Colonic mucosa (tissue), 4 donors: ENCODE data around the gene FLNC. TPM values are rescaled to one million over a fixed set of nuclear protein-coding genes. Genes with fewer than 3 reads are reported as not detected.

Experiments
- DNase-seq: peaks from one replicate; pipeline ENCODE4 v3.0.0-alpha.2; 2020
- H3K27ac ChIP-seq: fragments of 200-600 bp; one replicate; pipeline ENCODE4 v1.8.0; 2021
- H3K27me3 ChIP-seq: fragments of 200-600 bp; one replicate; pipeline ENCODE4 v1.8.0; 2021
- H3K36me3 ChIP-seq: fragments of 200-600 bp; one replicate; pipeline ENCODE4 v1.8.0; 2021
- H3K4me1 ChIP-seq: fragments of 200-600 bp; one replicate; pipeline ENCODE4 v1.8.0; 2021; ENCODE audit warnings: mild to moderate bottlenecking
- H3K4me3 ChIP-seq: fragments of 200-600 bp; one replicate; pipeline ENCODE4 v1.8.0; 2021
- H3K9ac ChIP-seq, 2 donors: one replicate each; pipeline ENCODE4 v1.7.0; 2013; ENCODE audit warnings: control low read depth in 2 of 2, low read depth in 2 of 2, low read length in 2 of 2
- H3K9me3 ChIP-seq: fragments of 200-600 bp; one replicate; pipeline ENCODE4 v1.8.0; 2021
- CTCF ChIP-seq: fragments of 200-600 bp; IDR thresholded peaks from one replicate; pipeline ENCODE4 v1.8.0; 2022; ENCODE audit warnings: antibody characterized with exemption, mild to moderate bottlenecking
- intact Hi-C: fragments of 100-400 bp; cut with DNase I; formaldehyde crosslinking; loops from one replicate; pipeline ENCODE4 v1.14.1; 2022
- total RNA-seq, 2 donors: library from RNA; stranded (reverse); fragmentation: NEBNext Ultra II Directional in 1 of 2; extraction: Animal tissue kit (Norgen Biotek cat#: 25700) in 1 of 2; gene quantifications; one replicate each; pipeline ENCODE4 v1.2.1, GENCODE V29; 2021
- donor health status: healthy.
- donor health status: DM: no; HTN: no; CAD: no.
- donor health status: DM: no; HTN: no; CAD: no.

FLNC gene
- total RNA-seq, 2 donors from 2014 or later: 4.5 to 88.6 TPM

- peak; percentile 48 for TF ChIP-seq CTCF
- peak overlapping the region; percentile 64 to 91 for H3K9ac ChIP-seq
- H3K4me1 ChIP-seq: peaks cover 10% of the 10 kb centered on the region
- H3K27me3 ChIP-seq: no peaks in the 10 kb centered on the region
- H3K4me3 ChIP-seq: peak overlapping the region; percentile 91
- H3K36me3 ChIP-seq: no peaks in the 10 kb centered on the region
- intact Hi-C loops: no loop called here
- H3K9me3 ChIP-seq: no peaks in the 10 kb centered on the region
- peak; percentile 54 for DNase-seq
- H3K27ac ChIP-seq: peak overlapping the region; percentile 75
Measured at GRCh38 chr7:128863433-128863989, 33.3 kb downstream of the FLNC start.

- no peak for DNase-seq
- peaks cover 17% of the 10 kb centered on the region for H3K4me1 ChIP-seq
- H3K27ac ChIP-seq: no peak overlapping the region
- no peaks in the 10 kb centered on the region for H3K27me3 ChIP-seq
- intact Hi-C loops: no loop called here
- H3K9ac ChIP-seq: no peak overlapping the region
- no peaks in the 10 kb centered on the region for H3K9me3 ChIP-seq
- H3K4me3 ChIP-seq: no peak overlapping the region
- TF ChIP-seq CTCF: no peak
- no peaks in the 10 kb centered on the region for H3K36me3 ChIP-seq
Measured at GRCh38 chr7:128865303-128865702, 35.1 kb downstream of the FLNC start.

- no peak for DNase-seq
- no peak overlapping the region for H3K9ac ChIP-seq
- H3K36me3 ChIP-seq: no peaks in the 10 kb centered on the region
- H3K27me3 ChIP-seq: no peaks in the 10 kb centered on the region
- peaks cover 17% of the 10 kb centered on the region for H3K4me1 ChIP-seq
- TF ChIP-seq CTCF: no peak
- no peaks in the 10 kb centered on the region for H3K9me3 ChIP-seq
- no peak overlapping the region for H3K27ac ChIP-seq
- intact Hi-C loops: no loop called here
- no peak overlapping the region for H3K4me3 ChIP-seq
Measured at GRCh38 chr7:128865996-128866877, 36.0 kb downstream of the FLNC start.

GRCh38 chr7:128867241-128867640 lies 37.0 kb downstream of the FLNC start:
- H3K9me3 ChIP-seq: no peaks in the 10 kb centered on the region
- no peak for DNase-seq
- H3K4me1 ChIP-seq: peaks cover 17% of the 10 kb centered on the region
- H3K27ac ChIP-seq: no peak overlapping the region
- H3K4me3 ChIP-seq: no peak overlapping the region
- intact Hi-C loops: no loop called here
- no peak for TF ChIP-seq CTCF
- H3K36me3 ChIP-seq: no peaks in the 10 kb centered on the region
- no peaks in the 10 kb centered on the region for H3K27me3 ChIP-seq
- H3K9ac ChIP-seq: no peak overlapping the region

GRCh38 chr7:128867842-128868623 lies 37.8 kb downstream of the FLNC start:
- Histone ChIP-seq H3K9ac (peak overlapping the region in 1 of 2 donors; percentile 70), H3K27ac (no peak overlapping the region), H3K36me3 (no peaks in the 10 kb centered on the region), H3K9me3 (no peaks in the 10 kb centered on the region), H3K4me3 (no peak overlapping the region), H3K27me3 (no peaks in the 10 kb centered on the region), H3K4me1 (peaks cover 17% of the 10 kb centered on the region)
- DNase-seq: peak; percentile 48
- intact Hi-C loops: no loop called here
- no peak for TF ChIP-seq CTCF
